Fibroblast of lung (primary cell): ENCODE data around the gene B3GALT2. TPM values are rescaled to one million over a fixed set of nuclear protein-coding genes. Genes with fewer than 3 reads are reported as not detected.

ENCODE experiments used
- DNase-seq, 2 donors: peaks; one replicate each; pipeline versions ENCODE4 v3.0.0 to v3.0.0-alpha.2; 2010; ENCODE audit warnings: low read depth in 2 of 2
- H2AFZ ChIP-seq: 2 replicates; pipeline ENCODE4 v1.5.1; 2012; ENCODE audit warnings: low read length, control low read depth, inconsistent platforms
- H3K27ac ChIP-seq: 2 replicates; pipeline ENCODE4 v1.5.1; 2011; ENCODE audit warnings: low read length, control low read depth; ENCODE audit not compliant: insufficient read depth
- H3K27me3 ChIP-seq: 2 replicates; pipeline ENCODE4 v1.5.1; 2011; ENCODE audit warnings: mild to moderate bottlenecking, low read length; ENCODE audit not compliant: control insufficient read depth, insufficient read depth
- H3K36me3 ChIP-seq: 2 replicates; pipeline ENCODE4 v1.5.1; 2011; ENCODE audit warnings: low read length; ENCODE audit not compliant: control insufficient read depth, insufficient read depth
- H3K4me1 ChIP-seq: 2 replicates; pipeline ENCODE4 v1.5.1; 2011; ENCODE audit warnings: low read length; ENCODE audit not compliant: control insufficient read depth, insufficient read depth; ENCODE audit errors: extremely low read depth
- H3K4me2 ChIP-seq: 2 replicates; pipeline ENCODE4 v1.5.1; 2011; ENCODE audit warnings: low read length, control low read depth; ENCODE audit not compliant: insufficient read depth; ENCODE audit errors: extremely low read depth
- H3K4me3 ChIP-seq, 4 experiments: fragments of 200-600 bp in 1 of 4; sonication (generic) in 1 of 4; replicated peaks in 1 of 4; 2 replicates each; pipeline ENCODE4 v1.5.1; 2011 to 2016; ENCODE audit warnings: low read length in 4 of 4, low read depth in 3 of 4, mild to moderate bottlenecking in 3 of 4, control low read depth in 2 of 4, inconsistent platforms in 1 of 4, mixed read lengths in 1 of 4; ENCODE audit not compliant: insufficient read depth in 1 of 4; ENCODE audit errors: control extremely low read depth in 1 of 4
- H3K79me2 ChIP-seq: 2 replicates; pipeline ENCODE4 v1.5.1; 2012; ENCODE audit warnings: mild to moderate bottlenecking, low read length, inconsistent platforms; ENCODE audit not compliant: control insufficient read depth, insufficient read depth
- H3K9ac ChIP-seq: 2 replicates; pipeline ENCODE4 v1.5.1; 2011; ENCODE audit warnings: mild to moderate bottlenecking, low read length, control low read depth; ENCODE audit not compliant: insufficient read depth
- H3K9me3 ChIP-seq: 2 replicates; pipeline ENCODE4 v1.5.1; 2012; ENCODE audit warnings: low read depth, low read length; ENCODE audit not compliant: control insufficient read depth, insufficient read depth
- H4K20me1 ChIP-seq: 2 replicates; pipeline ENCODE4 v1.5.1; 2011; ENCODE audit warnings: low read length; ENCODE audit not compliant: control insufficient read depth, insufficient read depth; ENCODE audit errors: extremely low read depth
- CTCF ChIP-seq, 2 donors: IDR thresholded peaks in 1 of 2; conservative IDR thresholded peaks in 1 of 2; 1 replicate in 1 of 2; 2 replicates in 1 of 2; pipeline ENCODE4 v1.5.1; 2011 to 2012; ENCODE audit warnings: low read length in 2 of 2, control low read depth in 1 of 2, inconsistent platforms in 1 of 2, low read depth in 1 of 2, mild to moderate bottlenecking in 1 of 2
- EZH2 ChIP-seq: IDR thresholded peaks from 2 replicates; pipeline ENCODE4 v1.5.1; 2012; ENCODE audit warnings: low read length, control low read depth, mild to moderate bottlenecking; ENCODE audit errors: missing control alignments
- polyA plus RNA-seq, 2 donors: library from polyadenylated mRNA; depleted of rRNA in 1 of 2; stranded (reverse) in 1 of 2; unstranded in 1 of 2; fragments of >200 nt; gene quantifications; 2 replicates each; pipeline ENCODE4 v1.2.1, GENCODE V29; 2011 to 2012; ENCODE audit warnings: missing spikeins in 1 of 2
- total RNA-seq: library from RNA; depleted of rRNA; stranded (reverse); fragments of >200 nt; gene quantifications from 2 replicates; pipeline ENCODE4 v1.2.1, GENCODE V29; 2014

The B3GALT2 gene
- total and polyA plus RNA-seq, 2 donors (not counting 1 experiment from before 2014, with no cell fraction given), result 1.3 to 46.2 TPM

- no peaks in the 10 kb centered on the region for H3K27me3 ChIP-seq
- H2AFZ ChIP-seq, result no peak overlapping the region
- peaks cover 5% of the 10 kb centered on the region for H3K36me3 ChIP-seq
- peaks cover 6% of the 10 kb centered on the region for H3K79me2 ChIP-seq
- DNase-seq, result no peak
- no peak for TF ChIP-seq EZH2
- no peak overlapping the region for H3K4me2 ChIP-seq
- H3K4me1 ChIP-seq, result no peaks in the 10 kb centered on the region
- no peak overlapping the region for H3K4me3 ChIP-seq
- no peaks in the 10 kb centered on the region for H3K9me3 ChIP-seq
- no peak overlapping the region for H3K27ac ChIP-seq
- no peak overlapping the region for H3K9ac ChIP-seq
- no peaks in the 10 kb centered on the region for H4K20me1 ChIP-seq
These were observed 44.0 kb downstream of the B3GALT2 start for GRCh38 chr1:193142409-193142808.

GRCh38 chr1:193141804-193142203 is 44.6 kb downstream of the B3GALT2 start:
- no peaks in the 10 kb centered on the region for H3K4me1 ChIP-seq
- peaks cover 6% of the 10 kb centered on the region for H3K79me2 ChIP-seq
- H3K36me3 ChIP-seq, result peaks cover 5% of the 10 kb centered on the region
- no peak overlapping the region for H2AFZ ChIP-seq
- H4K20me1 ChIP-seq, result no peaks in the 10 kb centered on the region
- H3K9me3 ChIP-seq, result no peaks in the 10 kb centered on the region
- no peak overlapping the region for H3K4me3 ChIP-seq
- H3K27ac ChIP-seq, result no peak overlapping the region
- H3K27me3 ChIP-seq, result no peaks in the 10 kb centered on the region
- no peak overlapping the region for H3K9ac ChIP-seq
- H3K4me2 ChIP-seq, result no peak overlapping the region
- TF ChIP-seq CTCF (conservative IDR thresholded peaks at IDR 0.05 in 1 of 2, IDR thresholded peaks at IDR 0.05 in 1 of 2; ENCODE audit: low read depth in 1 of 2, low read length in 2 of 2), result no peak
- no peak for TF ChIP-seq EZH2
- no peak for DNase-seq

GRCh38 chr1:193140254-193140653 is 46.2 kb downstream of the B3GALT2 start:
- H4K20me1 ChIP-seq, result no peaks in the 10 kb centered on the region
- no peak overlapping the region for H3K9ac ChIP-seq
- H3K27me3 ChIP-seq, result no peaks in the 10 kb centered on the region
- peaks cover 6% of the 10 kb centered on the region for H3K79me2 ChIP-seq
- TF ChIP-seq CTCF (conservative IDR thresholded peaks at IDR 0.05 in 1 of 2, IDR thresholded peaks at IDR 0.05 in 1 of 2; ENCODE audit: low read depth in 1 of 2, low read length in 2 of 2) (no peak), EZH2 (no peak)
- DNase-seq, result no peak
- H3K4me2 ChIP-seq, result no peak overlapping the region
- H3K9me3 ChIP-seq, result no peaks in the 10 kb centered on the region
- H3K4me1 ChIP-seq, result no peaks in the 10 kb centered on the region
- H3K36me3 ChIP-seq, result peaks cover 3% of the 10 kb centered on the region
- H3K4me3 ChIP-seq, result no peak overlapping the region
- H3K27ac ChIP-seq, result no peak overlapping the region
- no peak overlapping the region for H2AFZ ChIP-seq
